Loucy (cell line): ENCODE measurements around the gene ALK.

Source experiments
- H2AFZ ChIP-seq: fragments of 200-600 bp; sonication (generic); 2 replicates; pipeline ENCODE4 v1.6.0; 2016; ENCODE audit warnings: antibody characterized with exemption, mild to moderate bottlenecking, low read length, moderate library complexity
- H3F3A ChIP-seq: fragments of 200-600 bp; 2 replicates; pipeline ENCODE4 v1.6.0; 2016; ENCODE audit warnings: antibody characterized with exemption, low read depth, mild to moderate bottlenecking
- H3K27me3 ChIP-seq: fragments of 200-600 bp; sonication (generic); 2 replicates; pipeline ENCODE4 v1.6.1; 2014; ENCODE audit warnings: low read length, mild to moderate bottlenecking; ENCODE audit not compliant: insufficient read depth, poor library complexity, severe bottlenecking
- H3K36me3 ChIP-seq: fragments of 200-600 bp; sonication (generic); 2 replicates; pipeline ENCODE4 v1.6.1; 2016; ENCODE audit warnings: low read length; ENCODE audit not compliant: insufficient read depth
- H3K4me1 ChIP-seq: fragments of 200-600 bp; sonication (generic); 2 replicates; pipeline ENCODE4 v1.5.1; 2014; ENCODE audit warnings: low read length, mild to moderate bottlenecking; ENCODE audit not compliant: insufficient read depth, poor library complexity, severe bottlenecking
- H3K4me2 ChIP-seq: fragments of 200-600 bp; sonication (generic); 2 replicates; pipeline ENCODE4 v1.6.0; 2014; ENCODE audit warnings: antibody characterized with exemption, low read length, low read depth, mild to moderate bottlenecking; ENCODE audit not compliant: poor library complexity, severe bottlenecking
- H3K4me3 ChIP-seq: fragments of 200-600 bp; sonication (generic); 2 replicates; pipeline ENCODE4 v1.5.1; 2014; ENCODE audit warnings: low read length, mild to moderate bottlenecking, mixed read lengths; ENCODE audit not compliant: poor library complexity, severe bottlenecking
- H3K79me2 ChIP-seq: fragments of 200-600 bp; sonication (generic); 2 replicates; pipeline ENCODE4 v1.6.1; 2014; ENCODE audit warnings: low read length; ENCODE audit not compliant: insufficient read depth
- H3K9ac ChIP-seq: fragments of 200-600 bp; sonication (generic); 2 replicates; pipeline ENCODE4 v1.6.0; 2014; ENCODE audit warnings: mild to moderate bottlenecking, low read depth, low read length, moderate library complexity; ENCODE audit not compliant: poor library complexity, severe bottlenecking
- H3K9me2 ChIP-seq: fragments of 200-600 bp; sonication (generic); replicated peaks from 2 replicates; pipeline ENCODE4 v1.6.1; 2016; ENCODE audit warnings: low read depth, low read length, mixed read lengths
- H3K9me3 ChIP-seq: fragments of 200-600 bp; sonication (generic); 2 replicates; pipeline ENCODE4 v1.6.1; 2014; ENCODE audit warnings: mild to moderate bottlenecking, antibody characterized with exemption, low read length, low read depth; ENCODE audit not compliant: insufficient read depth
- H4K20me1 ChIP-seq: fragments of 200-600 bp; sonication (generic); 2 replicates; pipeline ENCODE4 v1.6.0; 2014; ENCODE audit warnings: antibody characterized with exemption, low read length, mild to moderate bottlenecking; ENCODE audit not compliant: insufficient read depth, poor library complexity, severe bottlenecking
- CTCF ChIP-seq: fragments of 200-600 bp; sonication (generic); conservative IDR thresholded peaks from 2 replicates; pipeline ENCODE4 v1.5.1; 2014; ENCODE audit warnings: mild to moderate bottlenecking, antibody characterized with exemption, low read length
- EZH2phosphoT487 ChIP-seq: fragments of 200-600 bp; IDR thresholded peaks from 2 replicates; pipeline ENCODE4 v1.6.1; 2018; ENCODE audit warnings: antibody characterized with exemption, mild to moderate bottlenecking, moderate library complexity, borderline replicate concordance

Gene ALK

DNA sequence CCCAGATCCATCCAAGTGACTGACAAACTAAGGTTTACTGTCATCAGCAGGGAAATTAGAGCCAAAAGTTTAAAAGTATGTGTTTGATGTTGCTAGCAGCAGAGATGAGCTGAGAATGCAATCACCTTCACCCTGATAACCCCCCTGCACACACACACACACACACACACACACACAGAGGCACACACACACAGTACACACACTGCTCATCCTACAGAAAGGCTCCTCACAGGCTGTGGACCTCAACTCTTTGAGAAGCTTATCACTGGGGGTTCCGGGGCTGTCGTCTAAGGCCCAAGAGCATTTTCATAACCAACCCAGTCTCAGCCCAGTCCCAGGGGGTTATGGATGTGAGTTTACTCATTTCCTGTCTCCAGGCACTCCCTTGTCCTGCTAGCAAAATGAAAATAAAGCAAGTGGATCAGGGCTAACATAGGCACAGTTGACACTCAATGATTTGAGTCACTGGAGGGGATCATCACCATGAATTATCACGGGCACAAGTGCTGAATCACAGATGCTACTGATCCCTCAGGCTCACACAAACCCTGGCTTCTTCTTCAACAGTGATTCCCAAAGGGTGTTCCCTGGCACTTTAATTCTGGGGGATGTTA, 76.6 kb downstream of the ALK start:
- TF ChIP-seq CTCF: no peak
- no peak for TF ChIP-seq EZH2phosphoT487

GRCh38 chr2:29841386-29842004, 79.9 kb downstream of the ALK start:
- no peaks in the 10 kb centered on the region for H4K20me1 ChIP-seq
- H3K9ac ChIP-seq: no peak overlapping the region
- TF ChIP-seq EZH2phosphoT487 (no peak), CTCF (peak; percentile 93)
- H3K4me3 ChIP-seq: no peak overlapping the region
- no peaks in the 10 kb centered on the region for H3K27me3 ChIP-seq
- peaks cover 11% of the 10 kb centered on the region; the same call in 1 of the 2 replicates for H3K9me3 ChIP-seq
- H3K4me2 ChIP-seq: no peak overlapping the region
- H3K79me2 ChIP-seq: no peaks in the 10 kb centered on the region
- peaks cover 22% of the 10 kb centered on the region for H3K4me1 ChIP-seq
- no peaks in the 10 kb centered on the region for H3K9me2 ChIP-seq
- no peaks in the 10 kb centered on the region for H3F3A ChIP-seq
- H3K36me3 ChIP-seq: no peaks in the 10 kb centered on the region
- no peak overlapping the region for H2AFZ ChIP-seq

More for the DNA sequence above, 76.6 kb downstream of the ALK start:
- Histone ChIP-seq H3K4me2 (no peak overlapping the region), H2AFZ (no peak overlapping the region), H3K27me3 (no peaks in the 10 kb centered on the region), H3K9me3 (no peaks in the 10 kb centered on the region), H3F3A (peaks cover 14% of the 10 kb centered on the region), H3K4me3 (no peak overlapping the region), H3K9me2 (no peaks in the 10 kb centered on the region), H3K79me2 (no peaks in the 10 kb centered on the region), H4K20me1 (no peaks in the 10 kb centered on the region), H3K9ac (peak overlapping the region; percentile 1), H3K36me3 (no peaks in the 10 kb centered on the region), H3K4me1 (peaks cover 54% of the 10 kb centered on the region)

DNA sequence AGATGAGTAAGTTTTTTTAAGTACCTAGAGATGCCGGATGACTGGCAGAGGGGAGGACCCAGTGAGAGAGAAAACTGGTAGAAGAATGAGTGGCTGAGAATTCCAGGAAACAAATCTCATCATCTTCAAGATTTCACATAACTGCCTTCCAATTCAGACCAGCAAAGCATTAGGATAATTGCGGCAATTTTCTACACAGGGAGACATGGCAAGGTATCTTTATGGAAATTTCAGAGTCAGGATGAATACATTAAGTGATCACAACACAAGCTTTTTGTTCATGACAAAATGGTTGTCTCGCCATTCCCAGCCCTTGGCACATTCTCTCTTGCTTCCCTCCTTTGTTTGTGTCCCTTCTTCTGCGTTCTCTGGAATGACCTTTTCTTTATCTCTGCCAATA, 82.1 kb downstream of the ALK start:
- no peak overlapping the region for H3K4me2 ChIP-seq
- H2AFZ ChIP-seq: no peak overlapping the region
- H3K4me3 ChIP-seq: no peak overlapping the region
- peaks cover 11% of the 10 kb centered on the region; the same call in 1 of the 2 replicates for H3K9me3 ChIP-seq
- no peaks in the 10 kb centered on the region for H3F3A ChIP-seq
- no peaks in the 10 kb centered on the region for H3K79me2 ChIP-seq
- TF ChIP-seq CTCF (no peak), EZH2phosphoT487 (no peak)
- no peaks in the 10 kb centered on the region for H3K36me3 ChIP-seq
- H4K20me1 ChIP-seq: no peaks in the 10 kb centered on the region
- peaks cover 7% of the 10 kb centered on the region for H3K4me1 ChIP-seq
- no peak overlapping the region for H3K9ac ChIP-seq
- no peaks in the 10 kb centered on the region for H3K9me2 ChIP-seq
- no peaks in the 10 kb centered on the region for H3K27me3 ChIP-seq
